ENCODE measurements around the gene EBF4.
"Not testable (repeated sequence)": the region's sequence is repeated elsewhere in the genome, so short reads cannot be mapped to it uniquely, and the experiment has no call there.

Gene EBF4

GRCh38 chr20:2767768-2768631 is 75.4 kb downstream of the EBF4 start:
- Histone ChIP-seq H2BK120ac (ENCODE audit: low read depth, low read length) (no peak overlapping the region), H3K9ac (ENCODE audit: low read length) (no peak overlapping the region), H3K23ac (ENCODE audit: low read length) (no peak overlapping the region), H4K8ac (ENCODE audit: low read depth, low read length) (no peak overlapping the region), H3K4me2 (ENCODE audit: low read length) (no peak overlapping the region), H3K27ac (ENCODE audit: low read depth, low read length) (no peak overlapping the region), H3K56ac (ENCODE audit: low read length) (no peak overlapping the region), H2BK15ac (replicated peaks; ENCODE audit: low read depth) (no peak overlapping the region), H3K18ac (ENCODE audit: low read length) (no peak overlapping the region), H4K5ac (ENCODE audit: low read length) (no peak overlapping the region), H3K4ac (ENCODE audit: low read depth, low read length) (no peak overlapping the region), H3K36me3 (ENCODE audit: control insufficient read depth, insufficient read depth, low read length) (no peaks in the 10 kb centered on the region), H3K79me2 (ENCODE audit: control insufficient read depth, insufficient read depth, low read length) (no peaks in the 10 kb centered on the region), H3K79me1 (ENCODE audit: low read length) (no peaks in the 10 kb centered on the region), H3K4me1 (ENCODE audit: control insufficient read depth, low read depth, low read length) (no peaks in the 10 kb centered on the region), H3K4me3 (ENCODE audit: low read length) (no peak overlapping the region), H3K27me3 (ENCODE audit: insufficient read depth, low read length, poor library complexity) (no peaks in the 10 kb centered on the region), H2AK5ac (ENCODE audit: low read length) (no peak overlapping the region), H2BK5ac (ENCODE audit: low read length) (no peak overlapping the region)
- whole genome bisulfite sequencing (ENCODE audit: extremely low coverage, insufficient coverage, low lambda C conversion rate): no CpG with 5 or more reads among the region's 15 CpGs
- DNase-seq: no peak

- no peak overlapping the region for H2BK15ac ChIP-seq (replicated peaks; ENCODE audit: low read depth)
- no peaks in the 10 kb centered on the region for H3K79me1 ChIP-seq (ENCODE audit: low read length)
- H4K5ac ChIP-seq (ENCODE audit: low read length): no peak overlapping the region
- no peak overlapping the region for H3K9ac ChIP-seq (ENCODE audit: low read length)
- no peaks in the 10 kb centered on the region for H3K36me3 ChIP-seq (ENCODE audit: control insufficient read depth, insufficient read depth, low read length)
- no peak overlapping the region for H3K27ac ChIP-seq (ENCODE audit: low read depth, low read length)
- H2AK5ac ChIP-seq (ENCODE audit: low read length): no peak overlapping the region
- H3K27me3 ChIP-seq (ENCODE audit: insufficient read depth, low read length, poor library complexity): no peaks in the 10 kb centered on the region
- H4K8ac ChIP-seq (ENCODE audit: low read depth, low read length): no peak overlapping the region
- WGBS (ENCODE audit: extremely low coverage, insufficient coverage, low lambda C conversion rate): no CpG with 5 or more reads among the region's 5 CpGs
- H2BK5ac ChIP-seq (ENCODE audit: low read length): no peak overlapping the region
- DNase-seq: no peak
- no peak overlapping the region for H3K4me2 ChIP-seq (ENCODE audit: low read length)
- H3K23ac ChIP-seq (ENCODE audit: low read length): no peak overlapping the region
- no peak overlapping the region for H3K4ac ChIP-seq (ENCODE audit: low read depth, low read length)
- H3K4me1 ChIP-seq (ENCODE audit: control insufficient read depth, low read depth, low read length): no peaks in the 10 kb centered on the region
- H2BK120ac ChIP-seq (ENCODE audit: low read depth, low read length): no peak overlapping the region
- no peaks in the 10 kb centered on the region for H3K79me2 ChIP-seq (ENCODE audit: control insufficient read depth, insufficient read depth, low read length)
- H3K18ac ChIP-seq (ENCODE audit: low read length): no peak overlapping the region
- H3K4me3 ChIP-seq (ENCODE audit: low read length): no peak overlapping the region
- no peak overlapping the region for H3K56ac ChIP-seq (ENCODE audit: low read length)
Measured at GRCh38 chr20:2768632-2769015, 76.0 kb downstream of the EBF4 start.

- H3K4me1 ChIP-seq (ENCODE audit: control insufficient read depth, low read depth, low read length); H3K4ac ChIP-seq (ENCODE audit: low read depth, low read length); H2BK120ac ChIP-seq (ENCODE audit: low read depth, low read length); H2BK15ac ChIP-seq (replicated peaks; ENCODE audit: low read depth); H3K18ac ChIP-seq (ENCODE audit: low read length); H3K36me3 ChIP-seq (ENCODE audit: control insufficient read depth, insufficient read depth, low read length); H3K27me3 ChIP-seq (ENCODE audit: insufficient read depth, low read length, poor library complexity); H3K79me1 ChIP-seq (ENCODE audit: low read length); H3K23ac ChIP-seq (ENCODE audit: low read length); H3K79me2 ChIP-seq (ENCODE audit: control insufficient read depth, insufficient read depth, low read length); H2AK5ac ChIP-seq (ENCODE audit: low read length); DNase-seq; H3K56ac ChIP-seq (ENCODE audit: low read length); H3K9ac ChIP-seq (ENCODE audit: low read length); H4K8ac ChIP-seq (ENCODE audit: low read depth, low read length); H4K5ac ChIP-seq (ENCODE audit: low read length); H3K27ac ChIP-seq (ENCODE audit: low read depth, low read length); H3K4me2 ChIP-seq (ENCODE audit: low read length); H3K4me3 ChIP-seq (ENCODE audit: low read length); H2BK5ac ChIP-seq (ENCODE audit: low read length): not testable (repeated sequence)
- WGBS (ENCODE audit: extremely low coverage, insufficient coverage, low lambda C conversion rate): no CpG with 5 or more reads among the region's 12 CpGs
Measured at GRCh38 chr20:2770091-2770490, 77.5 kb downstream of the EBF4 start.

GRCh38 chr20:2771631-2772080 is 79.1 kb downstream of the EBF4 start:
- no CpG with 5 or more reads among the region's 12 CpGs for WGBS (ENCODE audit: extremely low coverage, insufficient coverage, low lambda C conversion rate)
- no peaks in the 10 kb centered on the region for H3K79me2 ChIP-seq (ENCODE audit: control insufficient read depth, insufficient read depth, low read length)
- H2BK5ac ChIP-seq (ENCODE audit: low read length): no peak overlapping the region
- no peak overlapping the region for H3K18ac ChIP-seq (ENCODE audit: low read length)
- no peak overlapping the region for H2AK5ac ChIP-seq (ENCODE audit: low read length)
- no peak overlapping the region for H2BK120ac ChIP-seq (ENCODE audit: low read depth, low read length)
- no peak overlapping the region for H3K56ac ChIP-seq (ENCODE audit: low read length)
- H3K27ac ChIP-seq (ENCODE audit: low read depth, low read length): no peak overlapping the region
- no peaks in the 10 kb centered on the region for H3K4me1 ChIP-seq (ENCODE audit: control insufficient read depth, low read depth, low read length)
- H3K4me2 ChIP-seq (ENCODE audit: low read length): no peak overlapping the region
- H4K5ac ChIP-seq (ENCODE audit: low read length): no peak overlapping the region
- H3K9ac ChIP-seq (ENCODE audit: low read length): no peak overlapping the region
- no peak overlapping the region for H3K23ac ChIP-seq (ENCODE audit: low read length)
- H3K4me3 ChIP-seq (ENCODE audit: low read length): no peak overlapping the region
- H3K4ac ChIP-seq (ENCODE audit: low read depth, low read length): no peak overlapping the region
- peak; percentile 42 for DNase-seq
- no peak overlapping the region for H4K8ac ChIP-seq (ENCODE audit: low read depth, low read length)
- no peaks in the 10 kb centered on the region for H3K36me3 ChIP-seq (ENCODE audit: control insufficient read depth, insufficient read depth, low read length)
- no peaks in the 10 kb centered on the region for H3K27me3 ChIP-seq (ENCODE audit: insufficient read depth, low read length, poor library complexity)
- no peaks in the 10 kb centered on the region for H3K79me1 ChIP-seq (ENCODE audit: low read length)
- H2BK15ac ChIP-seq (replicated peaks; ENCODE audit: low read depth): no peak overlapping the region

GRCh38 chr20:2773812-2774211 is 81.2 kb downstream of the EBF4 start:
- no peak for DNase-seq
- Histone ChIP-seq H3K4me3 (ENCODE audit: low read length) (no peak overlapping the region), H4K5ac (ENCODE audit: low read length) (no peak overlapping the region), H2AK5ac (ENCODE audit: low read length) (no peak overlapping the region), H3K27ac (ENCODE audit: low read depth, low read length) (no peak overlapping the region), H3K4ac (ENCODE audit: low read depth, low read length) (no peak overlapping the region), H3K23ac (ENCODE audit: low read length) (no peak overlapping the region), H3K18ac (ENCODE audit: low read length) (no peak overlapping the region), H4K8ac (ENCODE audit: low read depth, low read length) (no peak overlapping the region), H3K79me1 (ENCODE audit: low read length) (no peaks in the 10 kb centered on the region), H2BK120ac (ENCODE audit: low read depth, low read length) (no peak overlapping the region), H2BK5ac (ENCODE audit: low read length) (no peak overlapping the region), H2BK15ac (replicated peaks; ENCODE audit: low read depth) (no peak overlapping the region), H3K36me3 (ENCODE audit: control insufficient read depth, insufficient read depth, low read length) (no peaks in the 10 kb centered on the region), H3K27me3 (ENCODE audit: insufficient read depth, low read length, poor library complexity) (no peaks in the 10 kb centered on the region), H3K56ac (ENCODE audit: low read length) (no peak overlapping the region), H3K79me2 (ENCODE audit: control insufficient read depth, insufficient read depth, low read length) (no peaks in the 10 kb centered on the region), H3K4me2 (ENCODE audit: low read length) (no peak overlapping the region), H3K9ac (ENCODE audit: low read length) (no peak overlapping the region), H3K4me1 (ENCODE audit: control insufficient read depth, low read depth, low read length) (no peaks in the 10 kb centered on the region)
- WGBS (ENCODE audit: extremely low coverage, insufficient coverage, low lambda C conversion rate): no CpG with 5 or more reads among the region's 9 CpGs

- Histone ChIP-seq H3K4me3 (ENCODE audit: low read length) (no peak overlapping the region), H3K23ac (ENCODE audit: low read length) (no peak overlapping the region), H3K4me1 (ENCODE audit: control insufficient read depth, low read depth, low read length) (no peaks in the 10 kb centered on the region), H3K18ac (ENCODE audit: low read length) (no peak overlapping the region), H3K56ac (ENCODE audit: low read length) (no peak overlapping the region), H3K9ac (ENCODE audit: low read length) (no peak overlapping the region), H4K8ac (ENCODE audit: low read depth, low read length) (no peak overlapping the region), H3K27me3 (ENCODE audit: insufficient read depth, low read length, poor library complexity) (no peaks in the 10 kb centered on the region), H3K27ac (ENCODE audit: low read depth, low read length) (no peak overlapping the region), H2BK120ac (ENCODE audit: low read depth, low read length) (no peak overlapping the region), H3K4me2 (ENCODE audit: low read length) (no peak overlapping the region), H3K79me1 (ENCODE audit: low read length) (no peaks in the 10 kb centered on the region), H3K79me2 (ENCODE audit: control insufficient read depth, insufficient read depth, low read length) (no peaks in the 10 kb centered on the region), H4K5ac (ENCODE audit: low read length) (no peak overlapping the region), H3K4ac (ENCODE audit: low read depth, low read length) (no peak overlapping the region), H2BK15ac (replicated peaks; ENCODE audit: low read depth) (no peak overlapping the region), H2BK5ac (ENCODE audit: low read length) (no peak overlapping the region), H3K36me3 (ENCODE audit: control insufficient read depth, insufficient read depth, low read length) (no peaks in the 10 kb centered on the region), H2AK5ac (ENCODE audit: low read length) (no peak overlapping the region)
- no CpG with 5 or more reads among the region's 3 CpGs for WGBS (ENCODE audit: extremely low coverage, insufficient coverage, low lambda C conversion rate)
- no peak for DNase-seq
Measured at GRCh38 chr20:2775139-2775538, 82.6 kb downstream of the EBF4 start.
